ENCODE data around the gene URI1.

DNA sequence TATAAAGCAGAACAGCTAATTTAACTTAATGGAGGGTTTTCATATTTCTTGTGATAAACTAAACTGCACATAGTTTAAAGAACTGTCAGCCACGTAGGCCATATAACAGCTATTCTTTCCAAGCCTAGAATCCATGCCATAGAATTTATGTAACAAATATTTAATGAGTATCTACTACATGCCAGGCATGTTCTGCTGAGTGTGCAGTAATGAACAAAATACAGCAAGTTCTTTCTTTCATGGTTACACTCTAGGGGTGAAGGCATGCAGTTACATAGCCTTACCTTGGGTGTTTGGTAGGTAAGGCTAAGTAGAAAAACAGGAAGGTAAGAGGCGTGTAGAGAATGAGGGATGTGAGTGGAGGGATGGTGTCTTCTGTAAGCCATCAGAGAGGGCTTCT lies 4.6 kb downstream of the URI1 start:
- TF ChIP-seq, protein P1, sequence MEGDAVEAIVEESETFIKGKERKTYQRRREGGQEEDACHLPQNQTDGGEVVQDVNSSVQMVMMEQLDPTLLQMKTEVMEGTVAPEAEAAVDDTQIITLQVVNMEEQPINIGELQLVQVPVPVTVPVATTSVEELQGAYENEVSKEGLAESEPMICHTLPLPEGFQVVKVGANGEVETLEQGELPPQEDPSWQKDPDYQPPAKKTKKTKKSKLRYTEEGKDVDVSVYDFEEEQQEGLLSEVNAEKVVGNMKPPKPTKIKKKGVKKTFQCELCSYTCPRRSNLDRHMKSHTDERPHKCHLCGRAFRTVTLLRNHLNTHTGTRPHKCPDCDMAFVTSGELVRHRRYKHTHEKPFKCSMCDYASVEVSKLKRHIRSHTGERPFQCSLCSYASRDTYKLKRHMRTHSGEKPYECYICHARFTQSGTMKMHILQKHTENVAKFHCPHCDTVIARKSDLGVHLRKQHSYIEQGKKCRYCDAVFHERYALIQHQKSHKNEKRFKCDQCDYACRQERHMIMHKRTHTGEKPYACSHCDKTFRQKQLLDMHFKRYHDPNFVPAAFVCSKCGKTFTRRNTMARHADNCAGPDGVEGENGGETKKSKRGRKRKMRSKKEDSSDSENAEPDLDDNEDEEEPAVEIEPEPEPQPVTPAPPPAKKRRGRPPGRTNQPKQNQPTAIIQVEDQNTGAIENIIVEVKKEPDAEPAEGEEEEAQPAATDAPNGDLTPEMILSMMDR (IDR thresholded peaks at IDR 0.05): no peak
- TF ChIP-seq, protein P2, sequence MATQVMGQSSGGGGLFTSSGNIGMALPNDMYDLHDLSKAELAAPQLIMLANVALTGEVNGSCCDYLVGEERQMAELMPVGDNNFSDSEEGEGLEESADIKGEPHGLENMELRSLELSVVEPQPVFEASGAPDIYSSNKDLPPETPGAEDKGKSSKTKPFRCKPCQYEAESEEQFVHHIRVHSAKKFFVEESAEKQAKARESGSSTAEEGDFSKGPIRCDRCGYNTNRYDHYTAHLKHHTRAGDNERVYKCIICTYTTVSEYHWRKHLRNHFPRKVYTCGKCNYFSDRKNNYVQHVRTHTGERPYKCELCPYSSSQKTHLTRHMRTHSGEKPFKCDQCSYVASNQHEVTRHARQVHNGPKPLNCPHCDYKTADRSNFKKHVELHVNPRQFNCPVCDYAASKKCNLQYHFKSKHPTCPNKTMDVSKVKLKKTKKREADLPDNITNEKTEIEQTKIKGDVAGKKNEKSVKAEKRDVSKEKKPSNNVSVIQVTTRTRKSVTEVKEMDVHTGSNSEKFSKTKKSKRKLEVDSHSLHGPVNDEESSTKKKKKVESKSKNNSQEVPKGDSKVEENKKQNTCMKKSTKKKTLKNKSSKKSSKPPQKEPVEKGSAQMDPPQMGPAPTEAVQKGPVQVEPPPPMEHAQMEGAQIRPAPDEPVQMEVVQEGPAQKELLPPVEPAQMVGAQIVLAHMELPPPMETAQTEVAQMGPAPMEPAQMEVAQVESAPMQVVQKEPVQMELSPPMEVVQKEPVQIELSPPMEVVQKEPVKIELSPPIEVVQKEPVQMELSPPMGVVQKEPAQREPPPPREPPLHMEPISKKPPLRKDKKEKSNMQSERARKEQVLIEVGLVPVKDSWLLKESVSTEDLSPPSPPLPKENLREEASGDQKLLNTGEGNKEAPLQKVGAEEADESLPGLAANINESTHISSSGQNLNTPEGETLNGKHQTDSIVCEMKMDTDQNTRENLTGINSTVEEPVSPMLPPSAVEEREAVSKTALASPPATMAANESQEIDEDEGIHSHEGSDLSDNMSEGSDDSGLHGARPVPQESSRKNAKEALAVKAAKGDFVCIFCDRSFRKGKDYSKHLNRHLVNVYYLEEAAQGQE (IDR thresholded peaks at IDR 0.05; ENCODE audit: insufficient read depth in 1 of 2, low read depth in 2 of 2, low read length in 1 of 2): no peak
- TF ChIP-seq POLR2AphosphoS5 (IDR thresholded peaks at IDR 0.05; ENCODE audit: low read depth, low read length) (no peak), SIN3A (IDR thresholded peaks at IDR 0.05; ENCODE audit: borderline replicate concordance, insufficient read depth, low read depth, low read length) (no peak), TCF7L2 (IDR thresholded peaks at IDR 0.05; ENCODE audit: low read depth, low read length) (no peak)
